Progenitor cell of endocrine pancreas (in vitro differentiated cells): Measurements from ENCODE around the gene DECR2. TPM values are rescaled to one million over a fixed set of nuclear protein-coding genes. Genes with fewer than 3 reads are reported as not detected.

ENCODE experiments used
- DNase-seq: peaks from one replicate; pipeline ENCODE4 v3.0.0; 2021; ENCODE audit warnings: low spot score; ENCODE audit not compliant: unreplicated experiment
- H3K27ac Mint-ChIP-seq: 2 replicates; pipeline ENCODE4 v1.8.0; 2021; ENCODE audit warnings: mild to moderate bottlenecking, moderate library complexity, mixed read lengths
- H3K27me3 Mint-ChIP-seq: 2 replicates; pipeline ENCODE4 v1.8.0; 2021; ENCODE audit warnings: mixed read lengths
- H3K36me3 Mint-ChIP-seq: 2 replicates; pipeline ENCODE4 v1.8.0; 2022; ENCODE audit warnings: mixed read lengths; ENCODE audit not compliant: insufficient read depth
- H3K4me1 Mint-ChIP-seq: 2 replicates; pipeline ENCODE4 v1.8.0; 2021; ENCODE audit warnings: low read depth, mixed read lengths
- H3K4me3 Mint-ChIP-seq: 2 replicates; pipeline ENCODE4 v1.8.0; 2021; ENCODE audit warnings: low read depth, mild to moderate bottlenecking, moderate library complexity, mixed read lengths
- H3K9me3 Mint-ChIP-seq: 2 replicates; pipeline ENCODE4 v1.8.0; 2021; ENCODE audit warnings: low read depth, mixed read lengths
- total RNA-seq: library from RNA; stranded (reverse); gene quantifications from 2 replicates; pipeline ENCODE4 v1.2.1, GENCODE V29; 2021
- TF ChIP-seq, protein P1 (sequence below): fragments of 200-600 bp; sonication (generic); IDR thresholded peaks from one replicate; pipeline ENCODE4 v1.5.0; 2021; ENCODE audit warnings: antibody characterized with exemption, mild to moderate bottlenecking; ENCODE audit not compliant: unreplicated experiment

DECR2 gene
- total RNA-seq, 1 donor from 2014 or later, result 39.4 TPM

GRCh38 chr16:373020-373598, 28.6 kb upstream of the DECR2 start:
- no peak overlapping the region for H3K4me3 Mint-ChIP-seq
- TF ChIP-seq, protein P1, sequence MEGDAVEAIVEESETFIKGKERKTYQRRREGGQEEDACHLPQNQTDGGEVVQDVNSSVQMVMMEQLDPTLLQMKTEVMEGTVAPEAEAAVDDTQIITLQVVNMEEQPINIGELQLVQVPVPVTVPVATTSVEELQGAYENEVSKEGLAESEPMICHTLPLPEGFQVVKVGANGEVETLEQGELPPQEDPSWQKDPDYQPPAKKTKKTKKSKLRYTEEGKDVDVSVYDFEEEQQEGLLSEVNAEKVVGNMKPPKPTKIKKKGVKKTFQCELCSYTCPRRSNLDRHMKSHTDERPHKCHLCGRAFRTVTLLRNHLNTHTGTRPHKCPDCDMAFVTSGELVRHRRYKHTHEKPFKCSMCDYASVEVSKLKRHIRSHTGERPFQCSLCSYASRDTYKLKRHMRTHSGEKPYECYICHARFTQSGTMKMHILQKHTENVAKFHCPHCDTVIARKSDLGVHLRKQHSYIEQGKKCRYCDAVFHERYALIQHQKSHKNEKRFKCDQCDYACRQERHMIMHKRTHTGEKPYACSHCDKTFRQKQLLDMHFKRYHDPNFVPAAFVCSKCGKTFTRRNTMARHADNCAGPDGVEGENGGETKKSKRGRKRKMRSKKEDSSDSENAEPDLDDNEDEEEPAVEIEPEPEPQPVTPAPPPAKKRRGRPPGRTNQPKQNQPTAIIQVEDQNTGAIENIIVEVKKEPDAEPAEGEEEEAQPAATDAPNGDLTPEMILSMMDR, result no peak
- peaks cover 3% of the 10 kb centered on the region for H3K36me3 Mint-ChIP-seq
- H3K9me3 Mint-ChIP-seq, result no peaks in the 10 kb centered on the region
- DNase-seq, result no peak
- peaks cover 3% of the 10 kb centered on the region for H3K4me1 Mint-ChIP-seq
- no peak overlapping the region for H3K27ac Mint-ChIP-seq
- no peaks in the 10 kb centered on the region for H3K27me3 Mint-ChIP-seq

GRCh38 chr16:373848-374615, 27.7 kb upstream of the DECR2 start:
- Mint-ChIP-seq H3K4me1 (peaks cover 5% of the 10 kb centered on the region), H3K9me3 (no peaks in the 10 kb centered on the region), H3K36me3 (peaks cover 3% of the 10 kb centered on the region), H3K4me3 (no peak overlapping the region), H3K27ac (no peak overlapping the region), H3K27me3 (no peaks in the 10 kb centered on the region)
- no peak for DNase-seq
- TF ChIP-seq, protein P1, result no peak

DNA sequence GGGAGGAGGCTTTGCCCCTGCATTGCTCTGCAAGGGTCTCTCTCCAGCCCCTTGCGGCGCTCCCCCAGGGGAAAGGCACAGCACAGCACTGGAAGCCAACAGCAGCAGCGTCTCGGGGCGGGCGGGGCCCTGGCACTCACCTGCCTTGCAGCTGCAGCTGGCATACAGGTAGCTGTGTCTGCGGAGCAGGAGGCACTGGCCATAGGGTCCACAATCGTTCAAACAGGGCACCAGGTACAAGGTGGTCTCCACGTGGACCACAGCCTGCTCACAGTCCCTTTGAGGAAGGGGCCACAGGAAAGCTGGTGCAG, 27.1 kb upstream of the DECR2 start:
- H3K9me3 Mint-ChIP-seq, result no peaks in the 10 kb centered on the region
- no peak overlapping the region for H3K4me3 Mint-ChIP-seq
- H3K27ac Mint-ChIP-seq, result no peak overlapping the region
- peaks cover 8% of the 10 kb centered on the region for H3K4me1 Mint-ChIP-seq
- peaks cover 3% of the 10 kb centered on the region for H3K36me3 Mint-ChIP-seq
- no peak for DNase-seq
- TF ChIP-seq, protein P1, result no peak
- H3K27me3 Mint-ChIP-seq, result no peaks in the 10 kb centered on the region

GRCh38 chr16:375212-375611, 26.5 kb upstream of the DECR2 start:
- no peak overlapping the region for H3K4me3 Mint-ChIP-seq

DNA sequence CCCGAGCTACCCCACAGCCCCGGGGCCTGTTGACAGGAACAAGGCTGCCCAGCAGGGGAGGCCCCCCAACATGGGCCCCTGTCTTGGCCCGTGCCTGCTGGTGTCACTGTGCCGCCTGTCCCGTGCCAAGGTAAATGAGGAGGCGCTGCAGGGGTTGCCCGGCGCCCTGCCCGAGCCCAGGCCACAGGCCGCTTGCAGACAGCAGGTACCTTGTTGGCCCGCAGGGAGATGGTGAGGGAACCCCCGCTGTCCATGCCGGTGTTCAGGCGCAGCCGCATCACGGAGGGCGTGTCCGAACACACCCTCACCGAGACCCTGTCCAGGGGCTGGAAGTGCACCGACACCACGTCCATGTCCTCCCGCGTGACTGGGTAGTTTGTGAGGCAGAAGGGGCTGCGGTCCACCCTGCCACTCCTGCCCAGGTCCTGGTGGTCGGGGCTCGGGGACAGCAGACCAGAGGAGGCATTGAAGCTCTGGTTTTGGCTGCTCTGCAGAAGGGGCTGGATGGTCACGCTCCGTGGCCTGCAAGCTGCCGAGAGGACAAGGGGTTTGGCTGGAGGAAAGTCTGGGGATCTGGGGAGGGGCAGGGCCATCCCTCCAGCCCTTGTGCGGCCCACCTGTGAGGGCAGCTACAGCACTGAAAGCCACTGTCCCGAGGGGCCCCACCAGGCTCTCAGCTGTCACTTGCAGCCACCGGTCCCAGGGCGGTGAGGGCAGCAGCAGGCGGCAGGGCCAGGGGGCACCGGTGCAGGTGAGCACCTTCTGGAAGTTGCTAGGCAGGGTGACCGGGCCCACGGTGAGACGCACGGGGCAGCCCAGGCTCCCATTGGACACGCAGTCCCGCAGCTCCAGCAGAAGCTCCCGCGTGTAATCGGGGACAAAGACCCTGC, 25.5 kb upstream of the DECR2 start:
- no peak overlapping the region for H3K4me3 Mint-ChIP-seq
- no peak overlapping the region for H3K27ac Mint-ChIP-seq
- DNase-seq, result no peak
- no peaks in the 10 kb centered on the region for H3K27me3 Mint-ChIP-seq
- peaks cover 13% of the 10 kb centered on the region for H3K4me1 Mint-ChIP-seq
- no peaks in the 10 kb centered on the region for H3K9me3 Mint-ChIP-seq
- TF ChIP-seq, protein P1, result no peak
- H3K36me3 Mint-ChIP-seq, result peaks cover 3% of the 10 kb centered on the region

More at GRCh38 chr16:375212-375611, 26.5 kb upstream of the DECR2 start:
- Mint-ChIP-seq H3K4me1 (peaks cover 13% of the 10 kb centered on the region), H3K27me3 (no peaks in the 10 kb centered on the region), H3K36me3 (peaks cover 3% of the 10 kb centered on the region), H3K27ac (no peak overlapping the region), H3K9me3 (no peaks in the 10 kb centered on the region)
- DNase-seq, result no peak
- TF ChIP-seq, protein P1, result no peak
